Effector memory CD4-positive, alpha-beta T cell (primary cell): ENCODE results near the gene AKR1C4.
"Not testable (repeated sequence)": the region's sequence is repeated elsewhere in the genome, so short reads cannot be mapped to it uniquely, and the experiment has no call there.

Experiments
- DNase-seq, 3 donors: peaks; one replicate each; pipeline ENCODE4 v3.0.0-alpha.2; 2020
- H3K27ac ChIP-seq: 2 replicates; pipeline ENCODE4 v1.7.0; 2013; ENCODE audit warnings: mild to moderate bottlenecking, low read length, moderate library complexity; ENCODE audit not compliant: insufficient read depth, poor library complexity, severe bottlenecking
- H3K27me3 ChIP-seq: replicated peaks from 2 replicates; pipeline ENCODE4 v1.7.0; 2013; ENCODE audit warnings: mild to moderate bottlenecking, low read length; ENCODE audit not compliant: insufficient read depth, control insufficient read depth, poor library complexity, severe bottlenecking
- H3K36me3 ChIP-seq: 2 replicates; pipeline ENCODE4 v1.7.0; 2013; ENCODE audit warnings: mild to moderate bottlenecking, low read length, moderate library complexity; ENCODE audit not compliant: control insufficient read depth, insufficient read depth
- H3K4me1 ChIP-seq: 2 replicates; pipeline ENCODE4 v1.7.0; 2013; ENCODE audit warnings: low read length, mild to moderate bottlenecking; ENCODE audit not compliant: control insufficient read depth, insufficient read depth, poor library complexity, severe bottlenecking
- H3K4me3 ChIP-seq: 2 replicates; pipeline ENCODE4 v1.7.0; 2013; ENCODE audit warnings: low read length, low read depth, mild to moderate bottlenecking; ENCODE audit not compliant: insufficient read depth, poor library complexity, severe bottlenecking
- H3K9me3 ChIP-seq: 2 replicates; pipeline ENCODE4 v1.7.0; 2013; ENCODE audit warnings: mild to moderate bottlenecking, low read length, moderate library complexity; ENCODE audit not compliant: control insufficient read depth

The AKR1C4 gene

GRCh38 chr10:5165738-5166137, 30.9 kb upstream of the AKR1C4 start:
- Histone ChIP-seq H3K36me3 (no peaks in the 10 kb centered on the region), H3K9me3 (peaks cover 5% of the 10 kb centered on the region), H3K4me3 (no peak overlapping the region), H3K4me1 (no peaks in the 10 kb centered on the region), H3K27ac (no peak overlapping the region), H3K27me3 (no peaks in the 10 kb centered on the region)
- no peak for DNase-seq

- H3K27ac ChIP-seq = no peak overlapping the region
- no peak for DNase-seq
- no peaks in the 10 kb centered on the region for H3K36me3 ChIP-seq
- no peak overlapping the region for H3K4me3 ChIP-seq
- H3K4me1 ChIP-seq = no peaks in the 10 kb centered on the region
- H3K9me3 ChIP-seq = peaks cover 5% of the 10 kb centered on the region
- no peaks in the 10 kb centered on the region for H3K27me3 ChIP-seq
Observed at GRCh38 chr10:5168897-5169420, 27.7 kb upstream of the AKR1C4 start.

- not testable (repeated sequence) for H3K9me3 ChIP-seq, DNase-seq, H3K27me3 ChIP-seq, H3K4me1 ChIP-seq, H3K27ac ChIP-seq, H3K36me3 ChIP-seq, H3K4me3 ChIP-seq
Observed at GRCh38 chr10:5175581-5175980, 21.1 kb upstream of the AKR1C4 start.

- H3K27me3 ChIP-seq, H3K9me3 ChIP-seq, DNase-seq, H3K4me1 ChIP-seq, H3K4me3 ChIP-seq, H3K27ac ChIP-seq, H3K36me3 ChIP-seq: not testable (repeated sequence)
Observed at GRCh38 chr10:5180503-5180902, 16.1 kb upstream of the AKR1C4 start.

GRCh38 chr10:5183923-5184322, 12.7 kb upstream of the AKR1C4 start:
- H3K4me1 ChIP-seq = no peaks in the 10 kb centered on the region

GRCh38 chr10:5184987-5185775, 11.5 kb upstream of the AKR1C4 start, which contains the start of gene AKR1C8:
AKR1C8 (minus strand) TSS chr10:5185150; CDS start chr10:5185104, 46 bp downstream.
- Histone ChIP-seq H3K27ac (no peak within 1 kb of the TSS), H3K4me1 (no peaks in the 10 kb centered on the region), H3K36me3 (no peaks in the 10 kb centered on the region), H3K4me3 (no peak within 1 kb of the TSS), H3K27me3 (no peaks in the 10 kb centered on the region), H3K9me3 (no peaks in the 10 kb centered on the region)
- no peak for DNase-seq

More at GRCh38 chr10:5183923-5184322, 12.7 kb upstream of the AKR1C4 start:
- Histone ChIP-seq H3K27ac (no peak overlapping the region), H3K9me3 (no peaks in the 10 kb centered on the region), H3K27me3 (no peaks in the 10 kb centered on the region), H3K4me3 (no peak overlapping the region), H3K36me3 (no peaks in the 10 kb centered on the region)
- DNase-seq = no peak

- no peaks in the 10 kb centered on the region for H3K9me3 ChIP-seq
- no peak overlapping the region for H3K27ac ChIP-seq
- H3K4me3 ChIP-seq = no peak overlapping the region
- H3K27me3 ChIP-seq = no peaks in the 10 kb centered on the region
- no peaks in the 10 kb centered on the region for H3K36me3 ChIP-seq
- H3K4me1 ChIP-seq = no peaks in the 10 kb centered on the region
- no peak for DNase-seq
Observed at GRCh38 chr10:5187867-5188266, 8.8 kb upstream of the AKR1C4 start.

GRCh38 chr10:5188358-5188757, 8.3 kb upstream of the AKR1C4 start:
- no peaks in the 10 kb centered on the region for H3K27me3 ChIP-seq
- H3K36me3 ChIP-seq = no peaks in the 10 kb centered on the region
- no peaks in the 10 kb centered on the region for H3K9me3 ChIP-seq
- DNase-seq = no peak
- no peaks in the 10 kb centered on the region for H3K4me1 ChIP-seq
- H3K27ac ChIP-seq = no peak overlapping the region
- H3K4me3 ChIP-seq = no peak overlapping the region

- Histone ChIP-seq H3K27ac (no peak overlapping the region), H3K4me3 (no peak overlapping the region), H3K36me3 (no peaks in the 10 kb centered on the region), H3K9me3 (no peaks in the 10 kb centered on the region), H3K27me3 (no peaks in the 10 kb centered on the region), H3K4me1 (no peaks in the 10 kb centered on the region)
- no peak for DNase-seq
Observed at GRCh38 chr10:5194431-5194830, 2.2 kb upstream of the AKR1C4 start.

GRCh38 chr10:5195727-5196374, 786 bp upstream of the AKR1C4 start:
- no peaks in the 10 kb centered on the region for H3K4me1 ChIP-seq
- H3K27ac ChIP-seq = no peak overlapping the region
- H3K9me3 ChIP-seq = no peaks in the 10 kb centered on the region
- no peak for DNase-seq
- H3K4me3 ChIP-seq = no peak overlapping the region
- H3K36me3 ChIP-seq = no peaks in the 10 kb centered on the region
- no peaks in the 10 kb centered on the region for H3K27me3 ChIP-seq
